Spinal cord (tissue), 10 donors: ENCODE measurements around the gene RFX7. TPM values are rescaled to one million over a fixed set of nuclear protein-coding genes. Genes with fewer than 3 reads are reported as not detected.
A peak's percentile ranks its signal among the peaks of the same experiment; 100 is the strongest.

Experiments
- DNase-seq, 6 donors: peaks; one replicate each; pipeline versions ENCODE4 v3.0.0 to v3.0.0-alpha.2; 2013 to 2015; ENCODE audit warnings: low spot score in 6 of 6, low read depth in 4 of 6
- H3K27ac ChIP-seq: one replicate; pipeline ENCODE4 v1.5.1; 2013; ENCODE audit warnings: low read depth, low read length, control low read depth
- H3K27me3 ChIP-seq: one replicate; pipeline ENCODE4 v1.6.1; 2013; ENCODE audit warnings: low read length; ENCODE audit not compliant: control insufficient read depth, insufficient read depth
- H3K36me3 ChIP-seq: one replicate; pipeline ENCODE4 v1.6.1; 2013; ENCODE audit warnings: low read length; ENCODE audit not compliant: control insufficient read depth, insufficient read depth
- H3K4me1 ChIP-seq: one replicate; pipeline ENCODE4 v1.6.1; 2013; ENCODE audit warnings: low read length; ENCODE audit not compliant: control insufficient read depth, insufficient read depth
- H3K4me3 ChIP-seq: one replicate; pipeline ENCODE4 v1.5.1; 2013; ENCODE audit warnings: low read depth, low read length, control low read depth
- H3K9me3 ChIP-seq: one replicate; pipeline ENCODE4 v1.6.1; 2013; ENCODE audit warnings: low read length; ENCODE audit not compliant: control insufficient read depth, insufficient read depth
- WGBS: methylation state at CpG from one replicate; pipeline ENCODE4 v1.1.5; 2013; ENCODE audit warnings: missing lambda C conversion rate; ENCODE audit not compliant: insufficient coverage; 5-methylcytosine and 5-hydroxymethylcytosine counted together
- polyA plus RNA-seq, 2 donors: library from polyadenylated mRNA; unstranded; fragments of 120-200 nt; gene quantifications; one replicate each; pipeline ENCODE4 v1.2.1, GENCODE V29; 2013; ENCODE audit not compliant: insufficient read length in 2 of 2
- total RNA-seq, 2 donors: library from RNA; depleted of rRNA in 1 of 2; stranded (reverse); fragments of 120-200 nt in 1 of 2; fragments of >200 nt in 1 of 2; gene quantifications; one replicate each; pipeline versions ENCODE4 v1.2.3 to v1.2.4, GENCODE V29; 2013 to 2014
- donor health status: healthy.

The RFX7 gene
- total and polyA plus RNA-seq, 4 donors = 15.0 to 27.5 (median 20.0) TPM

DNA sequence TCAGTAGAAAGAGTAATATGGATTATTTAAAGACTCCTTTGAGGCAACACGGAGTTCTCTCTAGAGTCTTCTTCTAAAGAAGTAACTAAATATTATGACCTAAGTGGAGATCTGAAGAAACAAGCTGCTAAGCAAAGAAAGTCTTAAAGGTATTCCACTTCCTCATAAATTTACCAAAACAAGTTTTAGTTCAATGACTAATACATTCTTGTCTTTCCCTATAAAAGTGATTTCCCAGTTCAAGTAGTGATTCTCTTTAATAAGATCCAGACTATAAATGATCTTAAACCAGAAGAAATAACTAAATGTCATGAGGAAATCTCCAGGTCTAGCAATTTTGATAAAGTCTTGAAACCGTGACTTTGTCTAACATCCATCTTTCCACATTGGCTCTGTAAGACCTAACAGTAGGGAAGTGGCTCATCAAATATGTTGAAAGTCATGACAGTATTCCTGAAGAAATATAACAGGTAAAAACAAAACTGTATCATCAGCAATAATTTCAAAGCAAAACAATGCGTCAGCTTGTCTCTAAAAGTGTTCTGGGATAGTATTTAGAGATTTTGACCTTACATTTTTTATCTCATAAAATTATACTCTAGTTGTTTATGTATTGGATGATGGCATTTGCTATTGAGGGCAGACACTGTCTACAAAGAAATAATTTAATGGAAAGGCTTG, 198.5 kb downstream of the RFX7 start:
- no CpG with 5 or more reads among the region's 3 CpGs for WGBS
- Histone ChIP-seq H3K4me3 (no peak overlapping the region), H3K4me1 (peaks cover 3% of the 10 kb centered on the region), H3K36me3 (no peaks in the 10 kb centered on the region), H3K9me3 (peaks cover 6% of the 10 kb centered on the region), H3K27ac (no peak overlapping the region), H3K27me3 (no peaks in the 10 kb centered on the region)
- no peak for DNase-seq

DNA sequence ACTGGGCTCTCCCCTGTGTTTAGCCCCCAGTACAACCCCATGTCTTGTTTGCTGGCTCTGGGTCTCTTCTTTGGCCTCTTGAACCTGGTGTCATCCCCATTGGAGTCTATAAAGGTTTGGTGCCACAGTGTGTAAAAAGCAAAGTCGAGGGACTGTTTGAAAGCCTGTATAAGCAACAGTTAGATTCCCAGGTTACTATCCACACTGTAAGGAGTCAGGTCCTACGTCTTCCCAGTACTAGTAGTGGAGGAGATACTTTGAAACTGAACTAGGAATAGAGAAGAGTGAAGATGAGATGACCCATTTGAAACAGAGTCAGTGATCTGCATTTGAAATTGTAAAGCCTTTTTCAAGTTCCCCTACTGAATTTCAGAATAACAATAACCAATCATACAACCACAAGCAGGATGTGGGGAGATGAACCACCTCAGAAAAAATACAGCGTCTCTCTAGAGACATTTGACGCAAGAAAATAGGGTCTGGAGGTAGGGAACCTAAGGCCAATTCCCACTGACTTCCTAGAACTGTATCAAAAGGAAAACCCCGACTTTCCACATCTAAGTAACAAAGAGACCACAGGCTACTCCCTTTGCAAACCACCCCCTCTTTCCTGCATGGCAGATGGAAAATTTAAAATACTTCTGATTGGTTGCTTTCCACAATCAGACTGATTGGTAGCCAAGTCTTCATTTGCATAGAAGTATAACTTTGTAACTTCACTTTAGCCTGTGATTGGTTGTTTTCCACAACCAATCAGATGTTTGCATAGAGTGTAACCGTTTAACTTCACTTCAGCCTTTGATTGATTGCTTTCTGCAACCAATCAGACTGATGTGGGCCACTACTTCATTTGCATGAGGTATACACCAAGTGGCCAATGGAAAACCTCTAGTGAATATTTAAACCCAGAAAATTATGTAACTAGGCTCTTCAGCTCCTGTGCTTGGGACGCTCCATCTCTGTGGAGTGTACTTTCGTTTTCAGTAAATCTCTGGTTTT, 200.4 kb downstream of the RFX7 start:
- H3K27ac ChIP-seq = no peak overlapping the region
- H3K4me1 ChIP-seq = no peaks in the 10 kb centered on the region
- H3K4me3 ChIP-seq = no peak overlapping the region
- no peaks in the 10 kb centered on the region for H3K36me3 ChIP-seq
- H3K9me3 ChIP-seq = peaks cover 6% of the 10 kb centered on the region
- H3K27me3 ChIP-seq = no peaks in the 10 kb centered on the region
- no peak for DNase-seq
- 78% methylated on average over 2 of the region's 8 CpGs for WGBS

DNA sequence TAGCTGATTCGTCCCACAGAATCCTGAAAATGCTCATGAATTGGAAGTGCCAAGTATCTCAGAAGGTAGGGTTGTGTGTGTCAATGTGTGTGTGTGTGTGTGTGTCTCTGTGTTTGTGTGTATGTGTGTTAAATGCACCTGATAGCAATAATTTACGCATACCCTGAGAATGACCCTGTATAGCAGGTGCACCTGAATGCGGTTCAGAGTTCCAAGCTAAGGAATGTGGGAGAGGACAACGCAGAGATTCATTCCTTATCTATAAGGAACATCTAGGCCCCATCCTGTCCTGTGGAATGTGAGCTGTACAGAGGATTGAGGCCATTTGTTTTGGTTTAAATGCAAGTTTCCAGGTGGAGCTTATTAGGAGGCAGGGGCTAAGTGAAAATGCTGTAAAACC, 201.2 kb downstream of the RFX7 start:
- Histone ChIP-seq H3K36me3 (no peaks in the 10 kb centered on the region), H3K9me3 (peaks cover 4% of the 10 kb centered on the region), H3K27ac (no peak overlapping the region), H3K4me1 (no peaks in the 10 kb centered on the region), H3K27me3 (no peaks in the 10 kb centered on the region), H3K4me3 (no peak overlapping the region)
- WGBS = 100% methylated on average over 2 of the region's 4 CpGs
- DNase-seq = no peak

DNA sequence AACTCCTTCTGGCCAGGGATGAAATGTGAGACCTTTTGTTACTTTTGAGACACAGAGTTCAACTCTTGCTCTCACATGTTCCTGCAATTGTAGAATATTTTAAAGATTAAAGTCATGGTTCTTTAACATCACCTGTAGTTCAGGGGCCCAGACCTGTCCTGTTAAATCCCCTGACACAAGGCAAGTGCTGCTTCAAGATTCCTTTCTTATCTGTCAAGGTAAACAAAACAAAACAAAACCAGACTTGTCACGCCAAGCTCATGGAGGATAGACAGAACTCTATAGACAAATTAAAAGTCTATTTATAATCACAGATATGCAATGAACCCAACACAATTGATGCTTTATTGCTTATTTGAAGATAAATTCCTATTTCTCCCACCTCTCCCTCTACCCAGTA, 201.6 kb downstream of the RFX7 start:
- Histone ChIP-seq H3K36me3 (no peaks in the 10 kb centered on the region), H3K4me1 (no peaks in the 10 kb centered on the region), H3K4me3 (no peak overlapping the region), H3K27me3 (no peaks in the 10 kb centered on the region), H3K9me3 (peaks cover 3% of the 10 kb centered on the region), H3K27ac (no peak overlapping the region)
- DNase-seq = no peak
- no CpG with 5 or more reads among the region's 1 CpG for WGBS

DNA sequence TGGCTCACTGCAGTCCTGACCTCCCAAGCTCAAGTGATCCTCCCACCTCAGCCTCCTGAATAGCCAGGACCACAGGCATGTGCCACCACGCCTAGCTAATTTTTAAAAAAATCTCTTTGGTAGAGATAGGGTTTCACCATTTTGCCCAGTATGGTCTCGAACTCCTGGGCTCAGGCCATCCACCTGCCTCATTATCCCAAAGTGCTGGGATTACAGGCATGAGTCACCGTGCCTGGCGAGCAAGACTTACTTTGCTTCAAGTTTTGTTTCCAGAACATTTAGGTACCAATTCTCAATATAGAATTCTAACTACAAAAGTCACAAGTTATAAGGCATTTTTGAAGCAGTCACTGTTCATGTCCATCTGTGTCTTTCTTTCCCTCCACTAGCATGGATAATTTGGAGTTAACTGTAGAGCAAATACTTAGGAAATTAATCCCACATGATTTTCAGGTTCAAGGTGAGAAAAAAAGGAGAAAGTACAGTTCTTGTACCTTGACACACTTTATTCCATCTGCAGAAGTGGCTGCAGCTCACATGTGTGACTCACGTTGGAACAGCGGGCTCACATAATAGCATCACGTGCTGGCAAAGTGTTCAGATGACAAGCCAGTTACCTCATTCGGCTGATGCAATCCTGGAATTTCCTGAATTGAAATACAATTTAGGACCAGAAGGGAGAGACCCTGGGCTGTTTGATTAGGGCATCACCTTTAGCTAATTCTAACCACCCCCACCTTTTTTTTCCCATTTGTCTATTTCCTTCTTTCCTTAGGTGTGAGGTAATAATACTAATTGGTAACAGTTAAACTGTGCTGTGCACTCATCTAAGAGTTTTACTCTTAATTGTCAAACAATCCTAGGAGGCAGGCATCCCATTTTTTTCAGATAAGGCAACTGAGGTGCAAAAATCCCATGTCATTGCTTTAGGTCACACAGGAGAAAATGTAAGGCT, 203.3 kb downstream of the RFX7 start:
- DNase-seq = peak in 2 of 6 donors; percentile 19 to 35
- Histone ChIP-seq H3K4me1 (no peaks in the 10 kb centered on the region), H3K4me3 (no peak overlapping the region), H3K27me3 (no peaks in the 10 kb centered on the region), H3K9me3 (no peaks in the 10 kb centered on the region), H3K27ac (no peak overlapping the region), H3K36me3 (no peaks in the 10 kb centered on the region)
- WGBS = 55% methylated on average over 5 of the region's 8 CpGs

DNA sequence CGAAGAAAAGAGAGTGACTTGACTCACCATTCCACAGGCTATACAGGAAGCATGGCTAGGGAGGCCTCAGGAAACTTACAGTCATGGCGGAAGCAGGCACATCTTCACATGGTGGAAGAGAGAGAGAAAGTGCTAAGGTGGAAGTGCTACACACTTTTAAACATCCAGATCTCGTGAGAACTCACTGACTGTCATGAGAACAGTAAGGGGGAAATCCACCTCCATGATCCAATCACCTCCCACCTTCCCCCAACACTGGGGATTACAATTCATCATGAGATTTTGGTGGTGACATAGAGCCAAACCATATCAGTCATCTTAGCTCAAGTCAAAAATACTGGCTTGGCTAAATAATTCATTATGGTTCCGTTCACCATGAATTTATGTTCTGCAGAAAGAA, 205.0 kb downstream of the RFX7 start:
- no peak overlapping the region for H3K27ac ChIP-seq
- H3K4me3 ChIP-seq = no peak overlapping the region
- DNase-seq = no peak
- H3K9me3 ChIP-seq = no peaks in the 10 kb centered on the region
- no peaks in the 10 kb centered on the region for H3K4me1 ChIP-seq
- no peaks in the 10 kb centered on the region for H3K36me3 ChIP-seq
- 100% methylated on average over 2 of the region's 4 CpGs for WGBS
- H3K27me3 ChIP-seq = no peaks in the 10 kb centered on the region

DNA sequence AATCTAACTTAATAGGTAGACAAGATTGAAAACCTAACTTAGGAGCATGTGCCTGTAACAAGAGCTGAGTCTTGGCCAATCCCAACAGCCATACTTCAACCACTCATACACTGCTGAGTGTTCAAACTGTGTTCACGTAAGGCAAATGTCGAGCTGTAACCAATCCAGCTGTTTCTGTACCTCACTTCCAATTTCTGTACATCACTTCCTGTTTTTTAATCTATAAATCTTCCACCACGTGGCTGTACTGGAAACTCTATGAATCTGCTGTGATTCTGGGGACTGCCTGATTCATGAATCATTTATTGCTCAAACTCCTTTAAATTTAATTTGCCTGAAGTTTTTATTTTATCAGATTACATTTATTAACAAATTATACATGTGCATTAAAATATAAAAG, 205.7 kb downstream of the RFX7 start:
- H3K4me1 ChIP-seq = no peaks in the 10 kb centered on the region
- no peaks in the 10 kb centered on the region for H3K27me3 ChIP-seq
- no peak overlapping the region for H3K27ac ChIP-seq
- H3K36me3 ChIP-seq = no peaks in the 10 kb centered on the region
- no peaks in the 10 kb centered on the region for H3K9me3 ChIP-seq
- no peak for DNase-seq
- no peak overlapping the region for H3K4me3 ChIP-seq
- 75% methylated on average over 2 of the region's 3 CpGs for WGBS
